Ovary (tissue), 3 donors: Measurements from ENCODE around the gene SPOCK1.

Experiments used
- EP300 ChIP-seq: sonication (generic); formaldehyde crosslinking; IDR thresholded peaks from one replicate; pipeline ENCODE4 v1.6.1; 2017; ENCODE audit warnings: antibody characterized with exemption
- POLR2A ChIP-seq: fragments of 450-650 bp; IDR thresholded peaks from one replicate; pipeline ENCODE4 v1.6.1; 2017; ENCODE audit warnings: antibody characterized with exemption, mild to moderate bottlenecking, moderate library complexity
- TF ChIP-seq, protein P1 (sequence below), 3 donors: fragments of 450-650 bp in 2 of 3; fragments of 200-600 bp in 1 of 3; IDR thresholded peaks; one replicate each; pipeline versions ENCODE4 v1.5.1 to v1.8.0; 2016 to 2022; ENCODE audit warnings: antibody characterized with exemption in 3 of 3, mild to moderate bottlenecking in 1 of 3
- donor health status: DM: no; HTN: no; CAD: no.

DNA sequence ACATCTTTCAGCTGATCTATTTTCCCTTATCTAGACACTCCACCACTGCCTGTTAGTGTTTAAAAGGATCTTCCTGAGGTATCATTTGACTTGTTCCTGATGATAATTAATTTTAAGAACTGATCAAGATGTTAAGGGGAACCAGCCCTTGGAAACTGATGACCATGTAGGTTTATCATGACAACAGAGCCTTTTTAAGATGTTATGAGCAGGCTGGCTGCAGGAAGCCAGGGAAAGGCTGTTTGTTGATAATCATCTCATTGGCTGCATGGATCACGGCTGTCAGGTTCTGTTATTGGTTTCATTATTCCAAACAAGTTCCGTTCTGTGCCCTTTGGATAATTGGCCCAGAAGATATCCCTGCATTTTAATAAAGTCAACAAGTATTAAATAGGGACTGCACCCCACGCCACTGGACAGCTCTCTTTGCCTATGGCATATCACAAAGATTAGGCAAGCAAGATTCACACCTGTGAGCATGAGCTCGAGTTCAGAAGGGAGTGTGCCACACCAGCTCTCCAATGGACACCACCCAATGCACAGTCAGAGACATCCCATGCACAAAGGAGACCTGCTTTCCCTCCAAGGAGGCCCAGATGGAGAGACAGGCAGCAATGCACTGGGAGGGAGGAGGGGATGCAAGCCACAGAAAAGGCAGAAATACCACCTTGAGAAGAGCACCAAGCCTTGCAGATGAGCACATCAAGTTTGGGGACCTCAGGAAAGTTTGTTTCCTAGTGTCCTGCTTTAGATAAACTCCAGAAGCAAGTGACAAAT lies 88.7 kb downstream of the SPOCK1 start:
- TF ChIP-seq POLR2A = no peak
- TF ChIP-seq, protein P1, sequence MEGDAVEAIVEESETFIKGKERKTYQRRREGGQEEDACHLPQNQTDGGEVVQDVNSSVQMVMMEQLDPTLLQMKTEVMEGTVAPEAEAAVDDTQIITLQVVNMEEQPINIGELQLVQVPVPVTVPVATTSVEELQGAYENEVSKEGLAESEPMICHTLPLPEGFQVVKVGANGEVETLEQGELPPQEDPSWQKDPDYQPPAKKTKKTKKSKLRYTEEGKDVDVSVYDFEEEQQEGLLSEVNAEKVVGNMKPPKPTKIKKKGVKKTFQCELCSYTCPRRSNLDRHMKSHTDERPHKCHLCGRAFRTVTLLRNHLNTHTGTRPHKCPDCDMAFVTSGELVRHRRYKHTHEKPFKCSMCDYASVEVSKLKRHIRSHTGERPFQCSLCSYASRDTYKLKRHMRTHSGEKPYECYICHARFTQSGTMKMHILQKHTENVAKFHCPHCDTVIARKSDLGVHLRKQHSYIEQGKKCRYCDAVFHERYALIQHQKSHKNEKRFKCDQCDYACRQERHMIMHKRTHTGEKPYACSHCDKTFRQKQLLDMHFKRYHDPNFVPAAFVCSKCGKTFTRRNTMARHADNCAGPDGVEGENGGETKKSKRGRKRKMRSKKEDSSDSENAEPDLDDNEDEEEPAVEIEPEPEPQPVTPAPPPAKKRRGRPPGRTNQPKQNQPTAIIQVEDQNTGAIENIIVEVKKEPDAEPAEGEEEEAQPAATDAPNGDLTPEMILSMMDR (IDR thresholded peaks at IDR 0.05) = no peak
- no peak for TF ChIP-seq EP300
